GM23338 (cell line): ENCODE results near the gene ERI3.

ENCODE experiments used
- CTCF ChIP-seq, 2 experiments: fragments of 200-600 bp in 1 of 2; sonication (generic) in 1 of 2; conservative IDR thresholded peaks; 2 replicates each; pipeline versions ENCODE4 v1.5.1 to v1.6.1; 2016 to 2017; ENCODE audit warnings: antibody characterized with exemption in 2 of 2, low read depth in 2 of 2, mild to moderate bottlenecking in 2 of 2, moderate library complexity in 1 of 2
- REST ChIP-seq: IDR thresholded peaks from one replicate; pipeline ENCODE4 v1.6.1; 2018; ENCODE audit warnings: antibody characterized with exemption; ENCODE audit not compliant: unreplicated experiment

- TF ChIP-seq REST (no peak), CTCF (conservative IDR thresholded peaks at IDR 0.05; ENCODE audit: low read depth in 2 of 2) (no peak)
Observed at GRCh38 chr1:44275991-44276405, 79.1 kb downstream of the ERI3 start.
